C1 segment of cervical spinal cord (tissue), 14 donors: ENCODE data around the gene BDKRB2.

Experiments
- DNase-seq, 14 donors: peaks; one replicate each; lab custom pipeline; 2025; lab: John Stamatoyannopoulos, UW

Gene BDKRB2

GRCh38 chr14:96252323-96252998 is 47.8 kb downstream of the BDKRB2 start:
- DNase-seq = no peak

DNA sequence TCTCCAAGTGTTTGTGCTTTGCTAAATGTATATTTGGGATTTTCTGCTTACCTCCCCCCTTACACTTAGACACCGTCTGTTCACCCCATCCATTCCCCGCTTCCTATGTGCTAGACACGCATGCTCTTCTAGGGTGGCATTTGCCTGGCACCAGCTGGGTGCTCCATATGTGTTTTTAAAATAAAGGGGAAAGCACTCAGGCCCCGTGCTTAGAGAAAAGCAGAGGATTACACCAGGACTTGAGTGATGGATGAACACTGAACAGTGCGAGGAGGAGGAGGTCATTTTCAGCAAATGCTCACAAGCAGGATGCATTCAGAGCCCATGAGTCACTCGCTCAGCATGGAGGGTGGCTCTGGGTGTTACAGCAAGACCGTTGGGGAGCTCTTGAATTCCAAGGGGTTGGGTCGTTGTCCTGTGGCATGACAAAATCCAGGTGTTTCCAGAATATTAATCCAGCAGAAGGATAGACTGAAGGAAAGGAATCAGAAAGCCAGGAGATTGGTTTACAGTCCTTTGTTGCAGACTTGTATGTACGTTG is 48.4 kb downstream of the BDKRB2 start:
- no peak for DNase-seq

DNA sequence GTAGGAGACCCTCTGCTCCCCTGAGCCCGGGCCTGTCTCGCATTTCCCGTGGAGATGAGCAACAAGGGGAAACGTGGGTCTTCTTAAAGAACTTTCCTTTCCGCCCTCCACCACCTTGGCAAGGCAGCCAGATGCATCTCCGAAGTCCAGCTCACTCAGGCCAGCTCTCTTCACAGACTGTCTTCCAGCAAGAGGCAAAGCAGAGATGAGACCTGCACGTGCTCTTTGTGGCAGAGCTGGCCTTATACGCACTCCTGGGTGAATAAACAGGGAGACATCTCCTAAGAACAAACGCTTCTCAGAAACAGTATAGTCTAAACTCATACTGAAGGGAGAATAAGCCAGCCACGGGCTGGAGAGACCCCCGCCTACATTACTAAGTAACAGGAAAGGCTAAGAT is 50.0 kb downstream of the BDKRB2 start:
- DNase-seq = no peak

- no peak for DNase-seq
Observed at GRCh38 chr14:96255501-96256366, 51.1 kb downstream of the BDKRB2 start, which contains the start of gene BDKRB1. BDKRB1 (plus strand) TSS chr14:96256210; CDS start chr14:96263683, 7,473 bp downstream.

- no peak for DNase-seq
Observed at GRCh38 chr14:96256407-96256806, 51.8 kb downstream of the BDKRB2 start.

DNA sequence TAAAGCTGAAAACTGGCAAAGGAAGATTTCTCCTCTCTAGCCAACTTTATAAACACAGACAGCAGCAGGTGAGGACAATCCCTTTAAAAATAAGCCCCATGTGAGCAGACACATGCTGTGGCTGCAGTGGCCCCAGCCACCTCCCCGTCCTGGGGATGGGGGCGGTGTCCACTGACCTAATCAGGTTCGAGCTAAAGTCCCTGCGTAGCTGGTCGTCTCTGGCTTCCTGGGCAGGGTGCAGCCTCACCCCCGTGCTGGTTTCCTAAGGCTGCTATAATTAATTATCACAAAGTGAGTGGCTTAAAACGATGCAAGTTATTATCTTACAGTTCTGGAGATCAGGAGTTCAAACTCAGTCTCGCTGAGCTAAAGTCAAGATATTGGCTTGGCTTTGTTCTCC is 52.4 kb downstream of the BDKRB2 start:
- no peak for DNase-seq

DNA sequence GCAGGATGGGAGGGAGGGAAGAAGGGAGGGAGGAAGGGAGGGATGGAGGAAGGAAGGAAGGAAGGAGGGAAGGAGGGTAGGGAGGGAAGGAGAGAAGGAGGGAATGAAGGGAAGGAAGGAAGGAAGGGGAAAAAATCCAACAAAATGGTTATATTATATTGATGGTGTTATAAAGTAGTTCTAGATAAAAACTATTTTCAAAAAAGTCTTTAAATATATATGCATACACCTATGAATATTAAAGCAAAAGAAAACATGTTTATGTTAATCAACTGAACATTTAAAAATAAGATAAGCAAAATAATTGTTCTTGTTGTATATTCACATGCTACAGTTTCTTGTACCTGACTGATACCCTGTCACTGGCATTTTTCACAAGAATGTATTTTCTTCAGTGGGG is 53.3 kb downstream of the BDKRB2 start:
- no peak for DNase-seq

- no peak for DNase-seq
Observed at GRCh38 chr14:96260341-96260821, 55.7 kb downstream of the BDKRB2 start.

DNA sequence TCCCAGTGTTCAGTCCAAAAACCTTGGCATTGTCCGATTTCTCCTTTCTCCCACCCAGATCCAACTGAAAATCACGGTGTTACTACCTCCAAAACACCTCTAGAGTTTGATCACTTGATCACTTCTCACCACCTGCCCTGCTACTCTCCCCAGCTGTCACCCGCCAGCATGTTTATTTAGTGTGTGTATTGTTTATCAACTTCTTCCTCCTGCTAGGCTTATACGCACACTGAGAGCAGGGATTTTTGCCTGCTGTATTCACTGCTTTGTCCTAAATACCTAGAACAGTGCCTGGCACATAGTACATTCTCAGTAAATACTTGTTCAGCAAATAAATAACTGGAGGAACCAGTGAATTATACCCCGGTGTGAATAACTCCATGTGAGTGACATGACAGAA is 56.4 kb downstream of the BDKRB2 start:
- DNase-seq = no peak

- DNase-seq = no peak
Observed at GRCh38 chr14:96261772-96262655, 57.4 kb downstream of the BDKRB2 start.

GRCh38 chr14:96263347-96264199 is 58.9 kb downstream of the BDKRB2 start:
- peak in 1 of 14 donors; percentile 87 for DNase-seq

DNA sequence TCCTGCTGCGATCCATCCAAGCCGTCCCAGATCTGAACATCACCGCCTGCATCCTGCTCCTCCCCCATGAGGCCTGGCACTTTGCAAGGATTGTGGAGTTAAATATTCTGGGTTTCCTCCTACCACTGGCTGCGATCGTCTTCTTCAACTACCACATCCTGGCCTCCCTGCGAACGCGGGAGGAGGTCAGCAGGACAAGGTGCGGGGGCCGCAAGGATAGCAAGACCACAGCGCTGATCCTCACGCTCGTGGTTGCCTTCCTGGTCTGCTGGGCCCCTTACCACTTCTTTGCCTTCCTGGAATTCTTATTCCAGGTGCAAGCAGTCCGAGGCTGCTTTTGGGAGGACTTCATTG is 59.5 kb downstream of the BDKRB2 start:
- no peak for DNase-seq

- DNase-seq = peak in 1 of 14 donors; percentile 6
Observed at GRCh38 chr14:96264853-96265252, 60.2 kb downstream of the BDKRB2 start.

GRCh38 chr14:96265383-96266095 is 60.9 kb downstream of the BDKRB2 start:
- no peak for DNase-seq

GRCh38 chr14:96267336-96267735 is 62.7 kb downstream of the BDKRB2 start:
- DNase-seq = no peak

GRCh38 chr14:96267916-96268315 is 63.3 kb downstream of the BDKRB2 start:
- no peak for DNase-seq

- DNase-seq = no peak
Observed at GRCh38 chr14:96268431-96269358, 64.1 kb downstream of the BDKRB2 start.

- DNase-seq = no peak
Observed at GRCh38 chr14:96269359-96269710, 64.7 kb downstream of the BDKRB2 start.
